Iris pigment epithelial cell (primary cell): ENCODE results near the gene PRSS27.
"Not testable (repeated sequence)": the region's sequence is repeated elsewhere in the genome, so short reads cannot be mapped to it uniquely, and the experiment has no call there.

Experiments
- DNase-seq: peaks from one replicate; pipeline ENCODE4 v3.0.0-alpha.2; 2011; ENCODE audit warnings: low read depth

The PRSS27 gene

GRCh38 chr16:2724088-2724676 lies 4.2 kb upstream of the PRSS27 start:
- DNase-seq = no peak

GRCh38 chr16:2721634-2722173 lies 1.7 kb upstream of the PRSS27 start:
- not testable (repeated sequence) for DNase-seq

- DNase-seq = peak; percentile 74
Measured at GRCh38 chr16:2720719-2721633, 952 bp upstream of the PRSS27 start.

GRCh38 chr16:2719328-2720063 lies 528 bp downstream of the PRSS27 start:
- no peak for DNase-seq

- DNase-seq = no peak
Measured at GRCh38 chr16:2717383-2718263, 2.4 kb downstream of the PRSS27 start.

GRCh38 chr16:2716948-2717347 lies 3.1 kb downstream of the PRSS27 start:
- DNase-seq = no peak

- DNase-seq = no peak
Measured at GRCh38 chr16:2715966-2716885, 3.8 kb downstream of the PRSS27 start.

GRCh38 chr16:2715519-2715918 lies 4.5 kb downstream of the PRSS27 start:
- peak; percentile 34 for DNase-seq

GRCh38 chr16:2715064-2715463 lies 5.0 kb downstream of the PRSS27 start:
- no peak for DNase-seq

GRCh38 chr16:2713985-2714774 lies 5.8 kb downstream of the PRSS27 start:
- no peak for DNase-seq

- DNase-seq = no peak
Measured at GRCh38 chr16:2713523-2713922, 6.5 kb downstream of the PRSS27 start.

- DNase-seq = no peak
Measured at GRCh38 chr16:2712546-2712945, 7.5 kb downstream of the PRSS27 start.

GRCh38 chr16:2712063-2712441 lies 8.0 kb downstream of the PRSS27 start:
- no peak for DNase-seq

- DNase-seq = no peak
Measured at GRCh38 chr16:2711370-2712062, 8.5 kb downstream of the PRSS27 start.

- DNase-seq = no peak
Measured at GRCh38 chr16:2710711-2711231, 9.3 kb downstream of the PRSS27 start.

- no peak for DNase-seq
Measured at GRCh38 chr16:2710021-2710710, 9.9 kb downstream of the PRSS27 start.

- no peak for DNase-seq
Measured at GRCh38 chr16:2709588-2709984, 10.4 kb downstream of the PRSS27 start.

GRCh38 chr16:2708955-2709587 lies 11.0 kb downstream of the PRSS27 start:
- no peak for DNase-seq
